HEK293T (cell line): ENCODE data around the gene DSG1.

Experiments
- BHLHE40 ChIP-seq: fragments of 450-650 bp; IDR thresholded peaks from 2 replicates; pipeline ENCODE4 v1.6.1; 2016; ENCODE audit warnings: mild to moderate bottlenecking, moderate library complexity, borderline replicate concordance
- FOXA1 ChIP-seq: fragments of 450-650 bp; IDR thresholded peaks from 2 replicates; pipeline ENCODE4 v1.6.1; 2016; ENCODE audit warnings: mild to moderate bottlenecking
- FOXK2 ChIP-seq: fragments of 450-650 bp; IDR thresholded peaks from 2 replicates; pipeline ENCODE4 v1.6.1; 2016; ENCODE audit warnings: mild to moderate bottlenecking
- FOXM1 ChIP-seq: fragments of 450-650 bp; IDR thresholded peaks from 2 replicates; pipeline ENCODE4 v1.6.1; 2017; ENCODE audit warnings: mild to moderate bottlenecking, borderline replicate concordance
- HDGF ChIP-seq: fragments of 450-650 bp; IDR thresholded peaks from 2 replicates; pipeline ENCODE4 v1.6.1; 2017; ENCODE audit warnings: antibody characterized with exemption, borderline replicate concordance
- SP1 ChIP-seq: fragments of 450-650 bp; IDR thresholded peaks from 2 replicates; pipeline ENCODE4 v1.6.1; 2017
- SUZ12 ChIP-seq: fragments of 450-650 bp; IDR thresholded peaks from 2 replicates; pipeline ENCODE4 v1.6.1; 2016; ENCODE audit warnings: mild to moderate bottlenecking
- TARDBP ChIP-seq: fragments of 450-650 bp; IDR thresholded peaks from 2 replicates; pipeline ENCODE4 v1.6.1; 2016

- TF ChIP-seq FOXK2 (no peak), SUZ12 (no peak), HDGF (no peak), FOXA1 (no peak), BHLHE40 (no peak), FOXM1 (no peak), TARDBP (no peak), SP1 (no peak)
Observed at GRCh38 chr18:31354990-31355389, 37.0 kb downstream of the DSG1 start.
